ENCODE data around the gene SSBP4. TPM values are rescaled to one million over a fixed set of nuclear protein-coding genes. Genes with fewer than 3 reads are reported as not detected.
A peak's percentile ranks its signal among the peaks of the same experiment; 100 is the strongest.

The SSBP4 gene
- total RNA-seq, 4 donors from 2014 or later = 67.4 to 172 (median 84.2) TPM

- Histone ChIP-seq H3K4me3 (peak overlapping the region in 3 of 4 donors; percentile 26 to 58 (median 50)), H3K9me3 (no peaks in the 10 kb centered on the region), H3K27me3 (no peaks in the 10 kb centered on the region), H3K27ac (peak overlapping the region; percentile 5 to 79 (median 68)), H3K4me1 (peaks cover 0 to 68% (median 36%) of the 10 kb centered on the region in 4 donors), H3K36me3 (peaks cover 0 to 36% (median 0%) of the 10 kb centered on the region in 3 donors)
- 23 to 37% methylated on average over 15 to 32 of the region's 60 CpGs for WGBS, 2 donors
- DNase-seq (ENCODE audit: low spot score in 2 of 2) = no peak
- TF ChIP-seq POLR2A (IDR thresholded peaks at IDR 0.05) (no peak), CTCF (IDR thresholded peaks at IDR 0.05) (no peak), EP300 (IDR thresholded peaks at IDR 0.05) (no peak)
Observed at GRCh38 chr19:18433735-18434398, 14.7 kb downstream of the SSBP4 start.

GRCh38 chr19:18434411-18435175 is 15.4 kb downstream of the SSBP4 start:
- WGBS, 2 donors = 86 to 87% methylated on average over 18 to 21 of the region's 21 CpGs

GRCh38 chr19:18435178-18435841 is 16.1 kb downstream of the SSBP4 start:
- Histone ChIP-seq H3K4me3 (no peak overlapping the region), H3K27me3 (no peaks in the 10 kb centered on the region), H3K9me3 (no peaks in the 10 kb centered on the region), H3K36me3 (peaks cover 0 to 36% (median 0%) of the 10 kb centered on the region in 3 donors), H3K27ac (no peak overlapping the region), H3K4me1 (peaks cover 0 to 62% (median 25%) of the 10 kb centered on the region in 4 donors)
- TF ChIP-seq POLR2A (IDR thresholded peaks at IDR 0.05) (no peak), EP300 (IDR thresholded peaks at IDR 0.05) (no peak), CTCF (IDR thresholded peaks at IDR 0.05) (no peak)
- DNase-seq (ENCODE audit: low spot score in 2 of 2) = no peak
- WGBS, 2 donors = 96 to 97% methylated on average over 39 to 41 of the region's 49 CpGs

More at GRCh38 chr19:18434411-18435175, 15.4 kb downstream of the SSBP4 start:
- TF ChIP-seq EP300 (IDR thresholded peaks at IDR 0.05) = no peak
- TF ChIP-seq CTCF (IDR thresholded peaks at IDR 0.05) = no peak
- no peak for TF ChIP-seq POLR2A (IDR thresholded peaks at IDR 0.05)
- Histone ChIP-seq H3K4me1 (peaks cover 0 to 68% (median 29%) of the 10 kb centered on the region in 4 donors), H3K27me3 (no peaks in the 10 kb centered on the region), H3K9me3 (no peaks in the 10 kb centered on the region), H3K4me3 (no peak overlapping the region), H3K36me3 (peaks cover 0 to 36% (median 0%) of the 10 kb centered on the region in 3 donors), H3K27ac (peak overlapping the region in 2 of 4 donors; percentile 5 to 79)
- DNase-seq (ENCODE audit: low spot score in 2 of 2) = no peak

- WGBS, 2 donors = 83 to 86% methylated on average over 38 to 42 of the region's 46 CpGs
- no peaks in the 10 kb centered on the region for H3K9me3 ChIP-seq
- TF ChIP-seq CTCF (IDR thresholded peaks at IDR 0.05) = no peak
- no peak for TF ChIP-seq EP300 (IDR thresholded peaks at IDR 0.05)
- no peak for TF ChIP-seq POLR2A (IDR thresholded peaks at IDR 0.05)
- H3K4me3 ChIP-seq = peak overlapping the region in 1 of 4 donors; percentile 71
- peak overlapping the region in 3 of 4 donors; percentile 63 to 85 (median 82) for H3K27ac ChIP-seq
- H3K27me3 ChIP-seq = no peaks in the 10 kb centered on the region
- no peak for DNase-seq (ENCODE audit: low spot score in 2 of 2)
- peaks cover 0 to 31% (median 0%) of the 10 kb centered on the region in 3 donors for H3K36me3 ChIP-seq
- H3K4me1 ChIP-seq = peaks cover 0 to 61% (median 25%) of the 10 kb centered on the region in 4 donors
Observed at GRCh38 chr19:18435842-18436670, 16.9 kb downstream of the SSBP4 start.
